GM18907 (cell line): ENCODE data around the gene STK16.
"Not testable (repeated sequence)": the region's sequence is repeated elsewhere in the genome, so short reads cannot be mapped to it uniquely, and the experiment has no call there.

ENCODE experiments used
- ATAC-seq: cut with Tn5 transposase; IDR thresholded peaks from one replicate; pipeline ENCODE4 v1.9.1; 2021; ENCODE audit warnings: mild to moderate bottlenecking, moderate library complexity; ENCODE audit not compliant: unreplicated experiment

The STK16 gene, protein sequence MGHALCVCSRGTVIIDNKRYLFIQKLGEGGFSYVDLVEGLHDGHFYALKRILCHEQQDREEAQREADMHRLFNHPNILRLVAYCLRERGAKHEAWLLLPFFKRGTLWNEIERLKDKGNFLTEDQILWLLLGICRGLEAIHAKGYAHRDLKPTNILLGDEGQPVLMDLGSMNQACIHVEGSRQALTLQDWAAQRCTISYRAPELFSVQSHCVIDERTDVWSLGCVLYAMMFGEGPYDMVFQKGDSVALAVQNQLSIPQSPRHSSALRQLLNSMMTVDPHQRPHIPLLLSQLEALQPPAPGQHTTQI

GRCh38 chr2:219245148-219245898 is at the start of gene STK16, which contains the start of gene GLB1L:
TSS of gene STK16 (plus strand) at chr2:219245479. CDS start at chr2:219246000, 521 bp downstream.
TSS of gene GLB1L (minus strand) at chr2:219245444. CDS start at chr2:219243573, 1,871 bp downstream.
- ATAC-seq: peak; percentile 68

DNA sequence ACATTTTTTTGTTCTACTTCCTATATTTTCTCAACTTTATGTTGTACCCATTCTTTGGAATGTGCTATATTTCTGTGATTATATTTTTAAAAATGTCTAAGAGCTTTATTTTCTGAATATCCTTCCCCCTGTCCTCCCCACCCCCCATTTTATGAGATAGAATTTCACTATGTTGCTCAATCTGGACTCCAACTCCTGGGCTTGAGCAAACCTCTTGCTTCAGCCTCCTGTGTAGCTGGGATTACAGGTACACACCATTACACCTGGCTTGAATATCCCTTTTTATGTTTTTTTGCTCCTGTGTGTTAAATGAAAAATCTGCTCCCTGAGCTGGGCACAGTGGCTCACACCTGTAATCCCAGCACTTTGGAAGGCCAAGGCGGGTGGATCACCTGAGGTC is 47.9 kb upstream of the STK16 start:
- ATAC-seq: no peak

DNA sequence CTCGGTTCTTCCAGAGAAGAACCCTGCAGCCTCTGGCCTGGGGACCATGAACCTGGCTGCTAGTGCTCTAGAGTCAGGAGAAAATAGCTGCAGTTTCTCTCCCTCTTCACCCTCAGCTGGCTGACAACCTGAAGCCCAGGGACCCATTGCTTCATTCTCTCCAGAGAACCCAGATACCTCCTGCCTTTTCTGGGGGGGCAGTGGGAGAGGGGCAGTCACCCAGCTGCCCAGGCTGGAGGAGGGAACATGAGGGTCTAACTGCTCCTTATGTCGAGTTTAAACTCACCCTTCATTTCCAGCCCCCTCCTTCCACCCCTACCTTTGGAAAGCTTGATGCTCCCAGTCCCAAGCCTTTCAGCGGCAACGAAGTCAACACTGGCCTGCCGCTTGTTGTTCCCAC is 46.3 kb upstream of the STK16 start:
- ATAC-seq: no peak

DNA sequence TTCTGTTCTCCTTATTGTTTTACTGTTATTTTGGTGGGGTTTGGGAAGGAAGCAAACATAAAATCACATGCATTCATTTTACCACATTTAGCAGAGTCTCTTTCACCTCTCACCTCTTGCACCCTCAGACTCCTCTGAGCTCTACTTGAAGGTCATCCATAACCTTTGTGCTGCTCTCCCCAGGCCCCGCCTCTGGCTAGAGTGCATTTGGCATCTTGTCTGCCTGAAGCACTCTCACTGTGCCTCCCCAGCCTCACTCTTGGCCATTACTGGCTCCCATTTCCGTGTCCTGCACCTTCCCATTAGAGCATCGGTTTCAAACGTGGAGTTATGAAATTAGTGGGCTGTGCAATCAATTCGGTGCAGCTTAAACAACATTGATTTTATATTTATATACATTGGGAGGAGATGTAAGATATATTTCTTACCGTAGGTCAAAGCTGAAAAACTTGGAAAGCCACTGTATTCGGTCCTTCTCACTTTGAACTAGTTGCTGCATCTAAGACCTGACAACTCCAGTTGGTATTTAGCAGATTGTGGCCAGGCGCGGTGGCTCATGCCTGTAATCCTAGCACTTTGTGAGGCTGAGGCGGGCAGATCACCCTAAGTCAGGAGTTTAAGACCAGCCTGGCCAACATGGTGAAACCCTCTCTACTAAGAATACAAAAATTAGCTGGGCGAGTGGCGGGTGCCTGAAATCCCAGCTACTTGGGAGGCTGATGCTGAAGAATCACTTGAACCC is 45.6 kb upstream of the STK16 start:
- ATAC-seq: no peak

GRCh38 chr2:219200502-219201326 is 44.6 kb upstream of the STK16 start:
- ATAC-seq: not testable (repeated sequence)

DNA sequence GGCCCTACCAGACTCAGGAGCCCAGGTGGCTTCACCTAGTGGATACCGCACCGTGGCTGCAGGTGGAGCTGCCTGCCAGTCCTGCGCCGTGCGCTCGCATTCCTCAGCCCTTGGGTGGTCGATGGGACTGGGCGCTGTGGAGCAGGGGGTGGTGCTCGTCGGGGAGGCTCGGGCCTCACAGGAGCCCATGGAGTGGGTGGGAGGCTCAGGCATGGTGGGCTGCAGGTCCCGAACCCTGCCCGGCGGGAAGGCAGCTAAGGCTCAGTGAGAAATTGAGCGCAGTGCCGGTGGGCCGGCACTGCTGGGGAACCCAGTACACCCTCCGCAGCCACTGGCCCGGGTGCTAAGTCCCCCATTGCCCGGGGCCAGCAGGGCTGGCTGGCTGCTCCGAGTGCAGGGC is 43.9 kb upstream of the STK16 start:
- ATAC-seq: not testable (repeated sequence)

GRCh38 chr2:219204425-219205164 is 40.7 kb upstream of the STK16 start:
- no peak for ATAC-seq

DNA sequence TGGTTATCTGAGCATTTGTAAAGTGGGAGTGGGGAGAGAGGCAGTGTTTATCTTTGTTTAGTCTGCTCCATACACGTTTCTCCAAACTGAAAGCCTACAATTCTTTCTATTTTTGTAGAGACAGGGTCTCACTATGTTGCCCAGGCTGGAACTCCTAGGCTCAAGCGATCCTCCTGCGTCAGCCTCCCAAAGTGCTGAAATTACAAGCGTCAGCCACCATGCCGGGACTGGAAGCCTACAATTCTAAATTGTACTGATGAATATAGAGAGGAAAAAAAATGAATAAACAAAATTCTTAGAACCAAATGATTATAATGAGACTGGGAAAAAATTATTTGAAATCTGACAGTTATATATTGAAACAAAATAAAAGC is 40.1 kb upstream of the STK16 start:
- ATAC-seq: no peak

DNA sequence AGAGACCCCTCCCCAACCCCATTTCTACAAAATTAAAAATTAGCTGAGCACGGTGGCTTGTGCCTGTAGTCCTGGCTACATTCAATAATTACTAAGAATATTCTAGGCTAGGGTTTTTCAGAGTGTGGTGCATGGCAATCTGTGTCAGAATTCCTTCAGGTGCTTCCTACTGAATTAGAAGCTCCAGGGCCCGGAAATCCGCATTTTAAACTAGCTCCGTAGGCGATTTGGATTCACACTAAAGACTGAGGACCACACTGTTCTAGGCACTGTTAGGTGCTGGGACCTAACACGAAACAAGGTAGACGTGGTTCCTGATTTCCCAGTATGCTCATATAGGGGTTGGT is 39.3 kb upstream of the STK16 start:
- ATAC-seq: no peak

- ATAC-seq: peak; percentile 95
These were observed 38.7 kb upstream of the STK16 start, which contains the start of gene ZFAND2B for GRCh38 chr2:219206328-219207133. TSS of gene ZFAND2B (plus strand) at chr2:219206782. CDS start at chr2:219206988, 206 bp downstream.

DNA sequence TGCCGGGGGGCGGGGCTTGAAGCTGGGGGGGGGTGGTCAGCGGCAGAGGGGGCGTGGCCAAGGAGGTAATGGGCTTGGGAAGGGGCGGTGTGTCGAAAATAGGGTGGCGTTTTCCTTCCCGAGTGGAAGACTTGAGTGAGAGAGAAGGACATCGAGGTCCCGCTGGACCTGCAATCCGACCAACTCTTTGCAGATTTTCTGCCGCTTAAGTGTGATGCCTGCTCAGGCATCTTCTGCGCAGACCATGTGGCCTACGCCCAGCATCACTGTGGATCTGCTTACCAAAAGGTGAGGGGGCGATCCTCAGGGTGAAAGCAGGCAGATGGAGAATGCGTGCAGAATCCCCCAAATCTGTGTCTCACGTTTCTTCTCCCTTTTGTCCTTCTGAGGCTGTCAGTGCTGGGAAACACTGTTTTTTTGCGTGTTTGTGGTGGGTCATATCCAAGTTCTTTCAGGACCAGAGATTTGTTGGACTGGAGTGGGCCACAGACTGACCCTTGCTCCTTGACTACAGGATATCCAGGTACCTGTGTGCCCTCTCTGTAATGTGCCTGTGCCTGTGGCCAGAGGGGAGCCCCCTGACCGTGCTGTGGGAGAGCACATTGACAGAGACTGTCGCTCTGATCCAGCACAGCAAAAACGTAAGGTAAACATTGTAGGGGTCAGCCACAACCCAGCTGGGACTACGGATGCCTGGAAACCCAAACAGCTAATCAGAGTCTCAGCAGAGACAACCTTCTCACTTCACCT is 38.0 kb upstream of the STK16 start:
- ATAC-seq: no peak

DNA sequence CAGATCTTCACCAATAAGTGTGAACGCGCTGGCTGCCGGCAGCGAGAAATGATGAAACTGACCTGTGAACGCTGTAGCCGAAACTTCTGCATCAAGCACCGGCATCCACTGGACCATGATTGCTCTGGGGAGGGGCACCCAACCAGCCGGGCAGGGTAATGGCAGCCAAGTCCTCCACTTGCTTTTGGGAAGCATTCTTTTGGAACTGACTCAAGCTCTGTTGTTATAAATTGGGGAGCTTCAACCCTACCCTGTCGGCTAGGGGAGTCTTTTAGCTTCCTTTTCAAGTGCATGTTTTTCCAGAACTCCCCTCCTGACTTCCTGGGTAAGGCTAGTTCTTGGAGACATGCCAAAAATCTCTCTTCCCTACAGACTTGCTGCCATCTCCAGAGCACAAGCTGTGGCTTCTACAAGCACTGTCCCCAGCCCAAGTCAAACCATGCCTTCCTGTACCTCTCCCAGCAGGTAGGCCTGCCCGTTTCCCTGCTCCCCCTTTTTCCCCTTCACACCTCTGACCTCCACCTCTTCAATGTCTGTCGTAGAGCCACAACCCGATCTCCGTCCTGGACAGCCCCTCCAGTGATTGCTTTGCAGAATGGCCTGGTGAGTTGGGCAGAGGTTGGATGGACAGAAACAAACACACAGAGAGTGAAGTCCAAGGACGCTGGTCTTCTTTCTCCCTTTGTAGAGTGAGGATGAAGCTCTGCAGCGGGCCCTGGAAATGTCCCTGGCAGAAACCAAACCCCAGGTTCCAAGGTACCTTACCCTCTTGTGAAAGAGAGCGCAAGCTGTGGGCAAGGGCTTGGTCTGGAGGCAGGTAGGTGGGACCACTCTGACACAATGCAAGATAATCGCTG is 37.2 kb upstream of the STK16 start:
- ATAC-seq: no peak

- no peak for ATAC-seq
These were observed 35.8 kb upstream of the STK16 start for GRCh38 chr2:219209236-219210195.

GRCh38 chr2:219210196-219210885 is 34.9 kb upstream of the STK16 start:
- ATAC-seq: no peak

DNA sequence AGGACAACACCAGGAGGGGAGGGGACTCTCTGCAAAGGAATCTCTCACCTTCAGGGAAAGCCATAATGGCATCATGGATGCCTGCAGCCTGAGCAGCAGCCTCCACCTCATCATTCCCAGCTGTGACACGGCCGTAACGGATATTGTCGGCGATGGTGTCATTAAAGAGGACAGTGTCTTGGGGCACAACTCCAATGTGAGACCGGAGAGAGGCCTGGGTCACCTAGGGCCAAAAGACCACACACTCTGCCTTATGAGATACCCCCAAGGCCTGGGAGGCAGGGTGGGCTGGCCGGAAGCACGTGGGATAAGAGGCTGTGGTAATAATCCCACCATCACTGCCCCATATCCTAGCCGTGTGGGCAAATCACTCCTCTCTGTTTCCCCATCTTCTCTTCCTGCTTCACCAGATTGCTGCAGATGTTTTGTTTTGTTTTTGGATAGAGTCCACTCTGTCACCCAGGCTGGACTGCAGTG is 34.4 kb upstream of the STK16 start:
- ATAC-seq: no peak

GRCh38 chr2:219213026-219213415 is 32.3 kb upstream of the STK16 start:
- ATAC-seq: no peak
